Suppressor macrophage (primary cell): ENCODE measurements around the gene IFI27L2.
"Not testable (repeated sequence)": the region's sequence is repeated elsewhere in the genome, so short reads cannot be mapped to it uniquely, and the experiment has no call there.

ENCODE experiments used
- DNase-seq, 4 experiments: peaks; one replicate each; pipeline ENCODE4 v3.0.0-alpha.2; 2020 to 2022
- total RNA-seq, 17 experiments: gene quantifications; one replicate each; lab custom pipeline; 2026; ENCODE audit warnings: mixed read lengths in 6 of 17, inconsistent platforms in 3 of 17; lab: John Stamatoyannopoulos, UW

The IFI27L2 gene
- total RNA-seq, result 10.5 to 28.3 (median 21.6) reads per million in 17 experiments

- DNase-seq, result peak; percentile 78 to 92 (median 87)
Measured at GRCh38 chr14:94129111-94129757, at the start of gene IFI27L2. TSS of gene IFI27L2 (minus strand) at chr14:94129604. CDS start at chr14:94129564, 40 bp downstream.

- DNase-seq, result no peak
Measured at GRCh38 chr14:94177806-94178205, 48.4 kb upstream of the IFI27L2 start.

- DNase-seq, result no peak
Measured at GRCh38 chr14:94176808-94177207, 47.4 kb upstream of the IFI27L2 start.

GRCh38 chr14:94175747-94176146 is 46.3 kb upstream of the IFI27L2 start:
- DNase-seq, result no peak

- no peak for DNase-seq
Measured at GRCh38 chr14:94175011-94175745, 45.8 kb upstream of the IFI27L2 start.

- no peak for DNase-seq
Measured at GRCh38 chr14:94174604-94175010, 45.2 kb upstream of the IFI27L2 start.

- DNase-seq, result peak; percentile 71 to 93 (median 85)
Measured at GRCh38 chr14:94173885-94174603, 44.6 kb upstream of the IFI27L2 start, which contains the start of gene PPP4R4. TSS of gene PPP4R4 (plus strand) at chr14:94174322. CDS start at chr14:94174466, 144 bp downstream.

- DNase-seq, result peak in 2 of 4 experiments; percentile 18 to 29
Measured at GRCh38 chr14:94173471-94173884, 44.1 kb upstream of the IFI27L2 start.

- DNase-seq, result no peak
Measured at GRCh38 chr14:94172545-94172944, 43.1 kb upstream of the IFI27L2 start.

- no peak for DNase-seq
Measured at GRCh38 chr14:94171208-94171607, 41.8 kb upstream of the IFI27L2 start.

GRCh38 chr14:94170136-94170535 is 40.7 kb upstream of the IFI27L2 start:
- peak; percentile 12 to 51 (median 36) for DNase-seq

GRCh38 chr14:94165744-94166143 is 36.3 kb upstream of the IFI27L2 start:
- DNase-seq, result no peak

- no peak for DNase-seq
Measured at GRCh38 chr14:94164685-94165431, 35.5 kb upstream of the IFI27L2 start.

GRCh38 chr14:94163796-94164195 is 34.4 kb upstream of the IFI27L2 start:
- DNase-seq, result peak; percentile 26 to 59 (median 42)

GRCh38 chr14:94162466-94162865 is 33.1 kb upstream of the IFI27L2 start:
- DNase-seq, result no peak

- DNase-seq, result peak in 3 of 4 experiments; percentile 12 to 39 (median 20)
Measured at GRCh38 chr14:94161981-94162380, 32.6 kb upstream of the IFI27L2 start.

GRCh38 chr14:94161058-94161457 is 31.7 kb upstream of the IFI27L2 start:
- DNase-seq, result peak; percentile 19 to 54 (median 47)

- DNase-seq, result no peak
Measured at GRCh38 chr14:94158239-94158883, 29.0 kb upstream of the IFI27L2 start.

- DNase-seq, result no peak
Measured at GRCh38 chr14:94157197-94157596, 27.8 kb upstream of the IFI27L2 start.

- DNase-seq, result not testable (repeated sequence)
Measured at GRCh38 chr14:94156143-94156542, 26.7 kb upstream of the IFI27L2 start.

GRCh38 chr14:94153750-94154342 is 24.4 kb upstream of the IFI27L2 start:
- peak in 3 of 4 experiments; percentile 30 to 54 (median 47) for DNase-seq
